RWPE1 (cell line): ENCODE measurements around the gene ABL1.

Source experiments
- CTCF ChIA-PET: fragments of 350-600 bp; sonication (Branson Sonifier 250); formaldehyde crosslinking; extraction: SDS; loops from one replicate; lab custom pipeline; 2021; lab: Yijun Ruan, JAX
- POLR2A ChIA-PET: fragments of 400-600 bp; formaldehyde crosslinking; extraction: SDS; loops from one replicate; lab custom pipeline; 2020; ENCODE audit warnings: antibody characterized with exemption; ENCODE audit not compliant: low non-redundant PET; lab: Yijun Ruan, JAX
- DNase-seq: peaks from one replicate; pipeline ENCODE4 v3.0.0; 2012; ENCODE audit warnings: low spot score
- H3K27ac ChIP-seq: fragments of 450-650 bp; 2 replicates; pipeline ENCODE4 v1.5.1; 2017
- TF ChIP-seq, protein P1 (sequence below): fragments of 450-650 bp; conservative IDR thresholded peaks from 2 replicates; pipeline ENCODE4 v1.5.1; 2017; ENCODE audit warnings: low read depth, mild to moderate bottlenecking

The ABL1 gene

DNA sequence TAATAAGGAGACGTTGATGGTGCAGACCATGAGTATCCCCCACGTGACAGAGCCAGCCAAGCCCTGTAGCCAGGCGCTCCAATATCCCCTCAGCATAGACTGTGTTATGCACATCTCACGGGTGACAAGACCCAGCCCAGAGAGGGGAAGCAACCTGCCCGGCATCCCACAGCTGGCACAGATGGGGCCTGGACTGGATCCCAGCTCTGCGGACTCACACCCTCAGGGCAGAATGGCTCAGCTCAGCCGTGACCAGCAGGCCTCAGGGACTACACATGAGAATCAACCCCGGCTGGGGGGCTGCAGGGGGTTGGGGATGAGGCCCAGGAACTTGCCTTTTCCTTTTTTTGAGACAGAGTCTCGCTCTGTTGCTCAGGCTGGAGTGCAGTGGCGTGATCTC lies 92.3 kb downstream of the ABL1 start:
- TF ChIP-seq, protein P1, sequence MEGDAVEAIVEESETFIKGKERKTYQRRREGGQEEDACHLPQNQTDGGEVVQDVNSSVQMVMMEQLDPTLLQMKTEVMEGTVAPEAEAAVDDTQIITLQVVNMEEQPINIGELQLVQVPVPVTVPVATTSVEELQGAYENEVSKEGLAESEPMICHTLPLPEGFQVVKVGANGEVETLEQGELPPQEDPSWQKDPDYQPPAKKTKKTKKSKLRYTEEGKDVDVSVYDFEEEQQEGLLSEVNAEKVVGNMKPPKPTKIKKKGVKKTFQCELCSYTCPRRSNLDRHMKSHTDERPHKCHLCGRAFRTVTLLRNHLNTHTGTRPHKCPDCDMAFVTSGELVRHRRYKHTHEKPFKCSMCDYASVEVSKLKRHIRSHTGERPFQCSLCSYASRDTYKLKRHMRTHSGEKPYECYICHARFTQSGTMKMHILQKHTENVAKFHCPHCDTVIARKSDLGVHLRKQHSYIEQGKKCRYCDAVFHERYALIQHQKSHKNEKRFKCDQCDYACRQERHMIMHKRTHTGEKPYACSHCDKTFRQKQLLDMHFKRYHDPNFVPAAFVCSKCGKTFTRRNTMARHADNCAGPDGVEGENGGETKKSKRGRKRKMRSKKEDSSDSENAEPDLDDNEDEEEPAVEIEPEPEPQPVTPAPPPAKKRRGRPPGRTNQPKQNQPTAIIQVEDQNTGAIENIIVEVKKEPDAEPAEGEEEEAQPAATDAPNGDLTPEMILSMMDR: no peak
- CTCF ChIA-PET: interaction anchor here (0.7 to 1.7 kb wide), 4 partner anchors 8 to 57 kb away, joined by 3 read pairs; no protein-coding TSS in a partner anchor

DNA sequence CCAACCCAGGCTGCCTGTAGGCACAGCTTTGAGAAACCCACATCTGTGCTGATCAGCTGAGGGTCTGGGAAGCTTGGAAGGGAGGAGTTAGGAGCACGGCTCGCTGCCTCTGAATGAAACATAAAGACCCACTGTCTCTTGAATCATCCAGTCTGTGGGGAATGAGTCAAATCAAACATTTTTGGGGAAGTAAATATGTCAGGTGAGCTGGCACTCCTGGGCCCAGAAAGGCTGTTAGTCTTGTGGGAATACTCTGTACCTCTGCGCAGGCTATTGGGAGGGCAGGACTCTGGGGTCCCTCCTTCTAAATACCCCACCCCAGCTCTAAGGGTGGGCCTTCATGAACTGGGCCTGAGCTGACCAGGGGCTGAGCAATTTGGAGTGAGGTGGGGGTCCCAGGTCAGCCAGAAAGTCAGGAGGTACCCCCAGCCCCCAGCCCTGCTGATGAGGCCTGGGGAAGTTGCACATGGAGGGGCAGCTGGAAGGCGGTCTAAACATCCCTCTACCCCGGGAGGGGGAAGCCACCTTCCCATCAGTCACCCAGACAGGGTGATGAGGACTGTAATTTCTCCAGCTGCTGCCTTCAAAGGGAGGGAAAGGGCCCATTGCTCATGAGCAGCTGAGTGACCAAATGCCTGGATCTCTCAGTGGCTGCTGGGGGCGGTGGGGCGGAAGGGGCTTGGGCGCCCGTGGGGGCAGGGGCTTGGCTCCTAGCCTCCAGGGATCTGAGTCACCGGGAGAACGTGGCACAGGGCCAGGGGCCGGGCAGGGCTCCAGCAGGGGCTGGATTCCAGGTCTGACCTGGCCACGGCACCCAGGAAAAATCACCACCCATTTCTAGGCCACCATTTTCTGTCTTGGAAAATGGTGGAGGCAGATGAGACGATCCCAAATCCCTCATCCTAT lies 93.2 kb downstream of the ABL1 start:
- DNase-seq: peak; percentile 96
- TF ChIP-seq, protein P1: no peak
- CTCF ChIA-PET: interaction anchor here (0.7 to 1.7 kb wide), 7 partner anchors 11 to 118 kb away, joined by 3 to 4 read pairs (median 3); no protein-coding TSS in a partner anchor
- POLR2A ChIA-PET: interaction anchor here (0.8 kb wide), 1 partner anchor 15 kb away, joined by 3 read pairs; no protein-coding TSS in a partner anchor
- peak overlapping the region; percentile 90 for H3K27ac ChIP-seq

More for the DNA sequence above, 92.3 kb downstream of the ABL1 start:
- POLR2A ChIA-PET: interaction anchor here (0.8 kb wide), 1 partner anchor 14 kb away, joined by 3 read pairs; no protein-coding TSS in a partner anchor
- H3K27ac ChIP-seq: peak overlapping the region; percentile 90
- no peak for DNase-seq

DNA sequence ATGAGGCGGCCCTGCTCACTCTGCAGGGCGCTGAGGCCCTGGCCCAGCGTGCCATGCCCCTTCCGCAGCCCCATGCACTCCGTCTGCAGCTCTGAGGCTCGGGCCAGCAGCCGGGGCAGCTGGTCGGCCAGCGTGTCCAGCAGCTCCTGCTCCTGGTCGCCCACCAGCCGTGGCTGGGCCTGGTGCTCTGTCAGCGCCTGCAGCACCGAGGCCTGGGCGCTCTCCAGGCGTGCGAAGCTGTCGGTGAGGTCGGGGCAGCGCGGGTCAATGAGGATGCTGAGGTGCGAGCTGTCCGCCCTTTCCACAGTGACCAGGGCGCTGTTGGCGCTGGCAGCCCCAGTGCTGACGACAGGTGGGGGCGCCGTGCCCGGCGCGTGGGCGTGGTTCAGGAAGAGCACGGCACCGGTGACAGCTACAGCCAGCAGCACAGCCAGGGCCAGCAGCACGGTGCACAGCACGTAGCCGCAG lies 94.6 kb downstream of the ABL1 start:
- TF ChIP-seq, protein P1: no peak
- POLR2A ChIA-PET: no interaction called here
- H3K27ac ChIP-seq: peak overlapping the region; percentile 90

DNA sequence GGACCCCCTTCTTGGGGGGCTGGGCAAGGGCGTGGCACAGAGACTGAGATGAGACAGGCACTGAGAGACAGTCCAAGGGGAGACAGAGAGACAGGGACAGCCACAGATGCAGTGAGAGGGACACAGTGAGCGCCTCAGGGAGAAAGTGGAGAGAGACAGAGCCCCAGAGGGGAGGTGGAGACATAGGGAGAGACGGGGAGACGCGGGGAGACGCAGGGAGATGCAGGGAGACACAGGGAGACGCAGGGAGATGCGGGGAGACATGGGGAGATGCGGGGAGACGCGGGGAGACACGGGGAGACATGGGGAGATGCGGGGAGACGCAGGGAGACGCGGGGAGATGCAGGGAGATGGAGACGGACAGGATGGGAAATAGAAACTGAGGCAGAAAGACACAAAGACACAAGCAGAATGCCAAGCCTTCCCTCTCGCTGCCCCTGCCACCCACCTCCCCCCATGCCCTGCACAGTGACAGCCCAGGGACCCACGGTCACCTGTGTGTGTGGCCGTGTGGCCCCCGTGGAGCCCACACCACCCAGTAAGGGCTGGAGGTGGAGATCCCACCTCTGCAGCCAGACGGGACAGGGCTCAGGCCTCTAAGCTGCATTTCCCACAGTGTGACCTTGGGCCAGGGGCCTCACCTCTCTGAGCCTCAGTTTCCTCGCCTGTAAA lies 95.2 kb downstream of the ABL1 start:
- CTCF ChIA-PET: interaction anchor here (0.5 to 1.5 kb wide), 5 partner anchors 34 to 251 kb away, joined by 3 to 5 read pairs (median 4); no protein-coding TSS in a partner anchor

More for the DNA sequence above, 94.6 kb downstream of the ABL1 start:
- no peak for DNase-seq
- CTCF ChIA-PET: interaction anchor here (0.5 to 1.5 kb wide), 5 partner anchors 33 to 252 kb away, joined by 3 to 5 read pairs (median 4); no protein-coding TSS in a partner anchor

DNA sequence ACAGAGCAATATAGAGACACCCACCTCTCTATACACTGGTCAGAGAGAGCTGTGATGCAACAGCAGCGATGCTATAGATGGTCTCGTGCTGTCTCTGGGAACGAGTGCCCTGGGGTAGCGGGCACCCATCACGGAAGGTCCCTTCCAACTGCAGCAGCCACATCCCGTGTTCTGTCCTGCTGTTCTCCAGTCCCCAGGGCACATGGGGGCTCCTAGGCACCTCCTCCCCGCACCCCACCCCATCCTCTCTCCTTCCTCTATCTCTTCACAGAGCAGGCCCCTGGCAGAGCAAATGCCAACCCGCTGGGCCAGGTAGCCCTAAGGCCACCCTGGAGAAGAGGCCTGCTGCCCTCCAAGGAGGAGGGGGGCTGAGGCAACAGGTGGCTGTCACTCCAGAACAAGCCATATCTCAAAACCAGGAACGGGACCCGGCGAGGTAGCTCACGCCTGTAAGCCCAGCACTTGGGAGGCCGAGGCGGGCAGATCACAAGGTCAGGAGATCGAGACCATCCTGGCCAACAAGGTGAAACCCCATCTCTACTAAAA lies 95.8 kb downstream of the ABL1 start:
- ChIA-PET POLR2A (no interaction called here), CTCF (interaction anchor here (1.5 kb wide), 1 partner anchor 64 kb away, joined by 3 read pairs; no protein-coding TSS in a partner anchor)
- TF ChIP-seq, protein P1: no peak
- peak overlapping the region; percentile 19 for H3K27ac ChIP-seq
- DNase-seq: no peak

More for the DNA sequence above, 95.2 kb downstream of the ABL1 start:
- H3K27ac ChIP-seq: no peak overlapping the region
- POLR2A ChIA-PET: no interaction called here
- no peak for DNase-seq
- TF ChIP-seq, protein P1: no peak
